ENCODE results near the gene UNC13C.

DNA sequence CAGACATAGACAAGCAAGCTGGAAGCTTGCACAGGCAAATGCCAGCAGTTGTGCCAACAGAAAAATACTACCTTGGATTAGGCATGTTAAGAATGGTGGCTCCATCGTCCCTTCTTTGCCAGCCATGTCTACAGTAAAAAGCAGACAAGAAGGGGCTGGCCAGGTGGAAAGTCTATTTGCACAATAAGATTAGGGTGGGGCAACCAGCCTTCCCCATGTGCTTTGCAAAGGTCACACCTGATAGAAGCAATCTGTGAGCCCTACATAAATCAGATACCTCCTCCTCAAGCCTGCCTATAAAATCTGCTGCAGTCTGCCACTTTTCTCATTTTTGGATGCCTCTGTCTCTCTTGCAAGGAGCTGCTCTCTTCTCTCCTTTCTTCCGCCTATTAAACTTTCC lies 662.6 kb downstream of the UNC13C start:
- TF ChIP-seq, protein P1, sequence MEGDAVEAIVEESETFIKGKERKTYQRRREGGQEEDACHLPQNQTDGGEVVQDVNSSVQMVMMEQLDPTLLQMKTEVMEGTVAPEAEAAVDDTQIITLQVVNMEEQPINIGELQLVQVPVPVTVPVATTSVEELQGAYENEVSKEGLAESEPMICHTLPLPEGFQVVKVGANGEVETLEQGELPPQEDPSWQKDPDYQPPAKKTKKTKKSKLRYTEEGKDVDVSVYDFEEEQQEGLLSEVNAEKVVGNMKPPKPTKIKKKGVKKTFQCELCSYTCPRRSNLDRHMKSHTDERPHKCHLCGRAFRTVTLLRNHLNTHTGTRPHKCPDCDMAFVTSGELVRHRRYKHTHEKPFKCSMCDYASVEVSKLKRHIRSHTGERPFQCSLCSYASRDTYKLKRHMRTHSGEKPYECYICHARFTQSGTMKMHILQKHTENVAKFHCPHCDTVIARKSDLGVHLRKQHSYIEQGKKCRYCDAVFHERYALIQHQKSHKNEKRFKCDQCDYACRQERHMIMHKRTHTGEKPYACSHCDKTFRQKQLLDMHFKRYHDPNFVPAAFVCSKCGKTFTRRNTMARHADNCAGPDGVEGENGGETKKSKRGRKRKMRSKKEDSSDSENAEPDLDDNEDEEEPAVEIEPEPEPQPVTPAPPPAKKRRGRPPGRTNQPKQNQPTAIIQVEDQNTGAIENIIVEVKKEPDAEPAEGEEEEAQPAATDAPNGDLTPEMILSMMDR (IDR thresholded peaks at IDR 0.05; ENCODE audit: extremely low read depth in 1 of 2, insufficient read depth in 1 of 2, low read depth in 1 of 2, low read length in 2 of 2) = no peak
- TF ChIP-seq, protein P2, sequence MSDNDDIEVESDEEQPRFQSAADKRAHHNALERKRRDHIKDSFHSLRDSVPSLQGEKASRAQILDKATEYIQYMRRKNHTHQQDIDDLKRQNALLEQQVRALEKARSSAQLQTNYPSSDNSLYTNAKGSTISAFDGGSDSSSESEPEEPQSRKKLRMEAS (IDR thresholded peaks at IDR 0.05; ENCODE audit: insufficient read depth, insufficient read length) = no peak

Data from endothelial cell of umbilical vein (primary cell).